HG03520 (cell line): ENCODE measurements around the gene PTPRR.

Experiments used
- ATAC-seq: cut with Tn5 transposase; IDR thresholded peaks from one replicate; pipeline ENCODE4 v1.9.1; 2021; ENCODE audit warnings: mild to moderate bottlenecking, moderate library complexity; ENCODE audit not compliant: unreplicated experiment

PTPRR gene

DNA sequence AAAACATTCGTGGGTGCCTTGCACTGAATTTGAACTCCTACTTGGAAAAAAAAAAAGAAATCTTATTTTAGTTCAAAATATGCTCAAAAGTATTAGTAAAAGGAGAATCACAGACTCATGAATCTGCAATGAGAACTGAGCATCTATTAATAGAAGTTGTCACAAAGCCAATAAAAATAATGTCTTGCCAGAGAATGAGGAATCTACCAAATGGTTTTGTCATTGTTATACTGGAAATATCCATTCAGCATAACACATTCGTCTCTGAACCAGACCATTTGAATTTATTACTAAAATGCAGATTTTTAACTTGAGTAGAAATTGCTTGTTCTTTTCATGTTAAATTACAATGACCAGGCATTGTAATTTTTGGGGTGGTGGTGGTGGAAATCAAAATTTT lies 271.7 kb downstream of the PTPRR start:
- no peak for ATAC-seq

DNA sequence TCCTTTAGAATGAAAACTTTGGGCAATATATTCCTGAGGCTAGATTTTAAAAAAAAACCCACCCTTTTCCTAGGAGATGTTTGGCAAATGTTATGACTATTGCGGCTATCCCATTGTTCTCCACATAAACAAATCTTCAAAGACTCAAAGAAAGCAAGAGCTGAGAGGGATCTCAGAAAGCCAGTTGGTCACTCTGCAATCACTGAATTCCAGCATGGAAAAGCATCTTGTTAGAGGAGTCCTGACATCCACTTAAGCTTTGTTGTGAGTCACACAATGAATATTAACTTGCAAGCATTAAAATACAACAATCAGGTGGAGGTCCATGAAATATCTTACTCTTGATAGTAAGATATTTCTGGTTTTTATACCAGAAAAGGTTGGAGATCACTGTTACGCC lies 272.3 kb downstream of the PTPRR start:
- ATAC-seq, result no peak

DNA sequence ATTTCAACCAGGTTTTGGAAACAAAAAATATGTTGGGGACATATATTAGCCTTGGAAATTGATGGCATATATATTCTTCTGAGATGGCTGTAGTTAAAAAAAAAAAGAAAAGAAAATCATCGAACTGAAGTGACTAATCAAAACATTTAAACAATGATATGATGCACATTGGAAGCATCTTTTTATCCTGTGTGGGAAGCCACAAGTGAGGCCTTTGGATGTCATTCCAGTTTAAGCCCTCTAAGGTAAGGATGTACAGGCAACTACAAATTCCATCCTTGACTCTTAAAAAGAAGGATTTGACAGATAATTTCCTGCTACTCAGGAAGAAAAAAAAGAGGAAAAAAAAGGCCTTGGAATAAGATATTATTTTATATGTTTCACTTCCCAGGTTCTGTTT lies 273.7 kb downstream of the PTPRR start:
- no peak for ATAC-seq

DNA sequence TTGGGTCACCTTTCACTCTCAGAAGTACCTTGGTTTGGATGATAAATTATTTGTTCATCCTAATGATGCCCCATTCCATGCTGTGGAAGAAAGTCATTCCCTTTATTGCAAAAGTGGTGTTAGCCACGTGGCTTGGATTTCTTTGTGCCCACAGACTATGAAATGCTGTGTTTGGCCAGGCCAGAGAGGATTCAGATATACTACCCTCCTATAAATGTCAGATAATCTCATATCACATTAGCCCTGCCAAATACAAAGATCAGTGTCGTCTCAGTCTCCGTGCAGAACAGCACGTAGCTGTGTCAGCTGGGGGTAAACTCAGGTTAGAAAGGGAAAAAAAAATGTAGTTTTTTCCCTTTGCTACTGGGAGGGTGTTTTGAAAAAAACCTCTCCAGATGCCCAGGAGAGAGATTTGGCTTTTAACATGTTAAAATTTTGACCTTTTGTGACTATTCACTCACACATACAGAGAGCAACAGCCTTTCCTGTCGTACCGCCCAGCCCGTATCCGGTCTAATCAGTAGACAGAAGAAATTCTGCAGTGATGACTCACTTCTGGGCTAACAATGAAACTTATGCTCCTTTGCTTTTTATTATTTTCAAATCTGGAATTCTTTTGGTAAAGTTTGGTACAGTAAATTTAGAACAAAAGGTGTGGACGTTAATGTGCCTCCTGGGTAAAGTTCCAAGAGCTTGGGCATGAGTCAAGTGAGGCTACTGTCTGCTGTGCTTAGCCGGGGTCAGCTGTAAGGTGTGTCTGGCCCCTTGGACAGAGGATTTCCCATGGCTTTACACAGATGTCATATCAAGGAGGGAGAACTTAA lies 274.8 kb downstream of the PTPRR start:
- ATAC-seq, result no peak

DNA sequence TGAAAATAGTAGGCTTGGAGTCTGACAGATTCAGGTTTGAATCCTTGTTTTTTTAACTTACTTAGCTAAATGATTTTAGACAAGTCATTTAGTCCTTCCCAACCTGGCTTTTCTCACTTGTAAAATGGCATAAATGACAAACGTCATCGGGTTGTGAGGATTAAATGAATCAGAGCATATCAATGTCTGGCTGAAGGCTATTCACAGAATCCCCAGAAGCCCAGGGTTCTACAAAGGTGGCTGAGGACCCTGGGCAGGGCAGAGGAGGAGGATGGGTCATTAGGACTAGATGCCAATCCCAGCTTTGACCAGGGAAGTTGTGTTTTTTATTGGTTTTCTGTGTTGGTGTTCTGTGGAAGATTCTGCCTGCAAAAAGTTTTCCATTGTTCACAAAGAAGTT lies 275.7 kb downstream of the PTPRR start:
- ATAC-seq, result no peak

DNA sequence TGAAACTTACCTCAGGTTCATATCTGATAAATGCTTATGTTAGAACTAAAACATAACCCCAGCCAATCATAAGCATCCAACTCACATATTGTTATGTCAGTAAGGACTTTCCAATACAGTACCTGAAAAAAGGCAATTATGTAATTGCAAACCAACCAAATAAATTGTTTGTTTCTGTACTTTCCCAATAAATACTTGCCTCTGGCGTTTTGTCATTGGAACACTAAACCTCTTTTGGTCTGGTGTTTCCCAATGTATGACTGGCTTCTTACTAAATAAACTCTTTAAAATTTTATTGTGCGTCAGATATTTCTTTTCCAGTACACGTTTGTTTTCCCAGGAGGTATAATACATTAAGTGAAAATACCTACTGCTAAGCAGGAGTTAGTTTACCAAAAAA lies 276.6 kb downstream of the PTPRR start:
- no peak for ATAC-seq

DNA sequence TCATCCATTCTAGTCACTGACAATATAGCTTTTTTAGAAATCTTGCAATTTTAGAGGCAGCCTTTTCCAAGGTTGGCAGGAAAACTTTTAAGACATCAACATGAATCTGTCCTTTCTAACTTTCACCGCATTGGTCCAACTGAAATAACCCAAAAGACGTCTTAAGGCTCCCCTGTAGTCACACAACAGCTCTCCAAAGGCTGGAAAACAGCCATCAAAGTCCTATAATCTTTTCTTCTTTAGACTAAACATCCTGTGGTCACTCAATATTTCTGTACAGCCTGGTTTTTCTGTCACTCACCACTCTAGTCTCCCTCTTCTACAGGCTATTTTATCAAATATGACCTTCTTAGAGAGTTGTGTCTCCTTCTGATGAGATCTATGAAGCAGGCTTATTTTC lies 278.8 kb downstream of the PTPRR start:
- ATAC-seq, result no peak

DNA sequence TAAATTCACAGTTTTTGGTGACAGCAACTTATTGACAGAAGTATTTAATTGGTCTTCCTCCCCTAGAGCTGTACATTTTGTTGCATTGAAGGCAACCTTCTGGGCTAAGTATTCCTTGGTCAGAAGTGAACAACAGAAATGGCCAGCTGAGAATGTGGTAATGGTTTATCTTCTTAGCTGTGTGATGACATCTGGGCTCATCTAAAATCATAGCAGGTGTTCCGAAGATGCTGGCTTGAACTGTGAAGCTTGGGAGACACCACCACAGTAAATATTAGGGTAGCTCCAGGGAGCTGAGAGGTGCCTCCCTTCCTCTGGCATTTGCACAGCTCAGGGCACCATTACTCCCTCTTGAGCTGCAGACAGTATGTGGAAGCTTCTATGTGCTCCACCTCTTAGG lies 279.6 kb downstream of the PTPRR start:
- ATAC-seq, result no peak

DNA sequence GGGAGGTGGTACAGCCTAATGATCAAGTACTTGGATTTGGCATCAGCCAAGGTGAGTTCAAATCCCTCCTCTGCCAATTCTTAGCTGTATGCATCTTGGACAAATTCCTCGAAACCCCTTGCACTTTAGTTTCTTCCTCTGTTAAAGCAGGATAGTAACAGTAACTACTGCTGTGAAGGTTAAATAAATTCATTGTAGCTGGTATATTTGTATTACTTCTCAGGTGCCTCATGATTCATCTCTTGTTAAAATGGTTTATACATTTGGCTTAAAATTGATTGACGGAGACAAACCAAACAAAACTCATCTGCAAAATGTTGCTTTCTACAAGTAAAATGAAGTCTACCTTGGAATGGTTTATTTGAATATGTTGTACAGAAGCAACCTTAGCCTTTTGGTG lies 281.0 kb downstream of the PTPRR start:
- no peak for ATAC-seq

DNA sequence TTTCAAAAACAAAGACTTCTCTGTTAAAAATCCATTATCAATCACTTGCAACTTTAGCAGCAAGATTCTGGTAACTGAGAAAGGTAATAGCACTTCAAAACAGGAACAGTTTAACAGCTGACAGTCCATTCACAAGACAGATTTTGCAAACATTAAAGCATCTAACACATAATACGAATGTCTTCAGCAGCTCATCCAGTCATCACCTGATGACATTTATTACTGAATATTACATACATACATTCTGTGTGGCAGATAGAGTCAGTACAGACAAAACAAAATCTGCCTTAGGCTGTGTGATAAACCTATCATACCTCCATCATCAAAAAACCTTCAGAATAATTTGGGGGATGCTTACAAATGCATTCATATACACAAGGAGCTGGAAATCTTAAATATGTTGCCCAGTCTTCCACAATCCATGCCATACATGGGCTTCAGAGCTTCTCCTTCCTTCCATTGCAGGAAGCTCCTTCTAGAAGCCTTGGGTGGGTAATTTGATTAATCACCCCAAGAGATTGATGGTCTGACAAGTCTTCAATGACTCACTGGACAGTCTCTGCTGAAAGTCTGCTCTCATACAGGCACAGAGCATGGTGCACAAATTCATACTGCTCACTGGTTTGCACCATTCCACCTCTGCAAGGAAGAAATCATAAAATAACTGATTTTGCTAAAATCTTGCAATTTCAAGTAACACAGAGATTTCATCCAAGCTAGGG lies 281.7 kb downstream of the PTPRR start:
- ATAC-seq, result no peak

DNA sequence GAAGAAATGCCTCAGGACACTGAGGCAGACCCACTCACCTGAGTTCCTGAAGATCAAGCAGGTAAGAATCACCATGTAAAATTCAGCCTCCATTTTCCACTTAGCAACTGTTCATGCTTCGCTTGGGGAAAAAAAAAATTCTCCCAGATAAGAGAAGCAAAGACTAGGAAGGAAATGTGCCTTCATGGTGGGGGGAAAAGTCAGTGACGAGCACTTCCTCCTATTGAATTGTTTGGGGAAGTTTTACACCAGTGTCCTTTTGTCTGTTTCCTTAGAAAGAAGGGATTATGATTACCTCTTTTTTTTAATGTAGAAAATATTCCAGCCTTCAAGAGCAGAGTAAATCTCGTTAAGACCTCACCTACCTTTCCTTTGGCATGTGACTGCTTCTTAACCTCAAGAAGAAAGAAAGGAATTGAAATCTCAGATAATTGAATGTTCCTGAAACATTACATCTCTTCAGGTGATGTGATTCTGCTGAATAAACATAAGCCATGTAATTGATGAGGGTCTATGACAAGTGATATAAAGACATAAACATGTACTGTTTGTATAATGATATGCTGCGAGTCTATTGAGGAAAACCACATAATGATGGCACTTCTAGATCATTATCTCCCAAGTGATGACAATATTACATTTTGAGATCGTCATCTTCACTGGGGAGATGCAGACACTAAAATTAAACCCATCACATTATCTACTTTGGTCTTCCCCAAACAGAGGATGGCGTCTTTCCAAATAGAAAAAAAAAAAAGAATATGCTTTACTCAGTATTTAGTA lies 283.0 kb downstream of the PTPRR start, which contains the start of gene PTPRB:
Gene PTPRB (minus strand): TSS at position 127 of the 783 bp plus-strand sequence. CDS start 34 bp downstream, at position 93.
- ATAC-seq, result no peak

DNA sequence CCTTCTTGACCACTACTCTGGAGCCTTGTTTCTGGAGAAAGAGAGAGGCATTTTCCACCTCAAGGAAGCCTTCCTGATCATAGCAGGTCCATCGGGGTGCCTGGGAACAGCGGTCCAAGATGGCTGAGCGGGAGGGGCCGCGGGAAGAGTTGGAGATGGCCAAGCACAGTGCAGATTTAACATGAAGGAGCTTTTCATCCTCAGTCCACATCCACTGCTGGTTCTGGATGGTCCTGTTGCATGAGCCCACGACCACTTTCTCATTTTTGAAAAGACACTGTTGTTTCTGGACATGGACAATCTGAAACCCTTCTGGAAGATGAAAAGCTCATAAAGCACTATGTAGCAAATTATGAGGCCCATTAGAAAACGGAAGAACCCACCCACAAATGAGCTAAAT lies 284.8 kb downstream of the PTPRR start:
- ATAC-seq, result no peak

DNA sequence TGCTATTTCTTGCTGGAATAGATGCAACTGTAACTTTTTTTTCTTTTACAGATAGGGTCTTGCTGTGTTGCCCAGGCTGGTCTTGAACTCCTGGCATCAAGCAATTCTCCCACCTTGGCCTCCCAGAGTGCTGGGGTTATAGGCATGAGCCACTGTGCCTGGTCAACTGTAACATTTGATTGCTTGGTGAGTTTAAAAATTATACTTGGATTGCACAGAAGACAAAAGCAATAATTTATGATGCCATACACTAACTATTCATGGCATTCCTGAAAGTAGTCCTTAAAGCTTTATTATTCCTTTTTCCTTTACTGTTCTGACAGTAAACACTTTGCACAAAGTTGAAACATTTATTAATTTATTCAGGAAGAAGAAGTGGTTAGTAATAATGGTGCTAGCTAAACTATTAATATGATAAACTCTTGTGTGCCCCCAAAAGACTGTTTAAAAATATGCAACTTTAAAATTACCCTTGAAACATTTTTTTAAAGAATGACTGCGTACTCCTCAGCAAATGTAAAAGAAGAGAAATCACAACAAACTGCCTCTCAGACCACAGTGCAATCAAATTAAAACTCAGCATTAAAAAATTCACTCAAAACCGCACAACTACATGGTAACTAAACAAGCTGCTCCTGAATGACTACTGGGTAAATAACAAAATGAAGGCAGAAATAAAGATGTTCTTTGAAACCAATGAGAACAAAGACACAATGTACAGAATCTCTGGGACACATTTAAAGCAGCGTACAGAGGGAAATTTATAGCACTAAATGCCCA lies 291.6 kb downstream of the PTPRR start:
- ATAC-seq, result no peak

DNA sequence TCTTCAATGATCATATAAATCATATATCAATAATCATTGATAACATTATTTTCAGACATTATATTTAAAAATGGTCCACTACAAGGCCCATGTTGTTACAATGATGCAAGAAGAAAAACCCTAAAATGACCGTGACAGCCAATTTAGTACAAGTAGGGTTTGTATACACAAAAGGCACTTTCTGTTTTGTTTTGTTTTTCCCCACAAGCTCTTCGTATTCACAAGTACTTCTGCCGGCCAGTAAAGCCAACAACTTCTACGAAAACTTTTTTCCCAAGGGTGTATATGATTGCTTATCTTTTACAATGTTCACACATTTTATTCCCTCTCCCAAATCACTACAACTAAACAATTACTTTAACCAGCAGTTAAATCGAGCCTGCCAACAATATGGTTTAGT lies 292.9 kb downstream of the PTPRR start:
- no peak for ATAC-seq

DNA sequence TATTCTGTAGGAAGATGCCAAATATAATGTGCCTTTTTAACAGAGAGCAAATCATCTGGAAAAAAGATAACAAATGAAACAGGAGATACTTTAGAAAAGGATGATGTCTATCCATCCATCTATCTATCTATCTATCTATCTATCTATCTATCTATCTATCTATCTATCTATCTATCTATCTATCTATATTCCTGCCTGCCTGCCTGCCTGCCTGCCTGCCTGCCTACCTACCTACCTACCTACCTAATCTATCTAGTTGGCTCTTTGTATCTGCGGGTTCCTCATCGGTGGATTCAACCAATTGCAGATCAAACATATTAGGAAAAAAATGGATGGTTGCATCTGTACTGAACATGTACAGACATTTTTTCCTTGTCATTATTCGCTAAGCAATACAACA lies 294.4 kb downstream of the PTPRR start:
- no peak for ATAC-seq

DNA sequence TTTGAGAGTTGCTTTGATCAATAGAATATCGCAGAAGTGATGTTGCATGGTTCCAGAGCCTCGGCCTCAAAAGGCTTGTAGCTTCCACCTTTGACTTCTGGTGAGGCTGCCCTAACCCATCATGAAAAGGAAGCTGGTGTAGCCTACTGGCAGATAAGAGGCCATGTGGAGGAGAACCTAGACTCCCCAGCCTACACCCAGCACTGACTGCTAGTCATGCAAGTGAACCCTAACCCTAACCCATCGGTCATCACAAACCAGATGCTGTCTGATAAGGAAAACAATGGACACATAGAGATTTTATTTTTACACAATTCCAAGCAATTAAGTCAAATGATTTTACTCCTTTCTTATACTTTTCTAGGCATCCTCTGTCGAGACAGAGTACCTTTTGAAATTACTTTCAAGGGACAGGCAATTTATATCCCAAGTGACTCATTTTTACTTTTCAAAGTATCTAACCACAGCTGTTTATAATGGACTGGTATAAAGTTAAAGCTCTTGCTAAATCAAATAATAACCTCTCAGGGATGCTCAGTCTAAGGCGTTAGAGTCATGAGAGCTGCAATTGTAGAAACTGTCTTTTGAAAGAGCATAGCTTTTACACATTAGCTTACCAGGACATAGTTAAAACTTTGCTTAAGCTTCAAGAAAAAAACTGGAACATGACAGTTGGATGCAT lies 300.9 kb downstream of the PTPRR start:
- ATAC-seq, result no peak

DNA sequence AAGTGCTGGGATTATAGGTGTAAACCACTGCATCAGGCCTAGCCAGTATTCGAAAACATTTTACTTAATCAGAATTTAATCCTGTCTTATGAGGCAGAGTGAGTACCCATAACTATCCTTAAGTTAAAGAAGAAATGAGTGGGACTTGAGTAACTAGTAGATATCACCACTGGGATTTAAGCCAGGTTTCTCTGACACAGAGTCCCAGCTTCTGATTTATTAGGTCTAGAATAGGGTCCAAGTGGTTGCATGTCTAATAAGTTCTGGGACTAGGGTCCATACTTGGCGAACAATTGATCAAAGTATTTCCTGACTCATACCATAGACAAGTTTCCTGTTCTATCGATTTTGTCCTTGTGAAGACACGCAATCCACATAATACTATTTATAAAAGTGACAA lies 302.2 kb downstream of the PTPRR start:
- no peak for ATAC-seq

DNA sequence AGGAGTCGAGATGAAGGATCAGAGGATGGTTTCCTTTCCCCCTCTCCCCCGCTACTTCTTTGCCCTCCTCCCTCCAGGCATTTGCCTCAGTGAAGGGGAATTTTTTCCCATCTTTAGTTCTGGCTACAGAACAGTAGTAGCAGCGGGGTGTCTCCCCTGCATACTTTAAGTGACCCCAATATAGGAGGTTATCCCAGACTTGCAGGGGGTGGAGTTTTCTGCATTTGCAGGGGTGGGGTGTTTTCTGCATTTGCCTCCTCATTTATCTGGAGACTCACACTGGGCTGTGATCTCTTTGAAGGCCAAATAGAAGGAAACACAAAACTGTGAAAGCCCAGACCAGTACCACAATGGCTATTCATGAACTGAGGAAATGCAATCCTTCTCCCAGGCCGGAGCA lies 303.1 kb downstream of the PTPRR start:
- ATAC-seq, result no peak

DNA sequence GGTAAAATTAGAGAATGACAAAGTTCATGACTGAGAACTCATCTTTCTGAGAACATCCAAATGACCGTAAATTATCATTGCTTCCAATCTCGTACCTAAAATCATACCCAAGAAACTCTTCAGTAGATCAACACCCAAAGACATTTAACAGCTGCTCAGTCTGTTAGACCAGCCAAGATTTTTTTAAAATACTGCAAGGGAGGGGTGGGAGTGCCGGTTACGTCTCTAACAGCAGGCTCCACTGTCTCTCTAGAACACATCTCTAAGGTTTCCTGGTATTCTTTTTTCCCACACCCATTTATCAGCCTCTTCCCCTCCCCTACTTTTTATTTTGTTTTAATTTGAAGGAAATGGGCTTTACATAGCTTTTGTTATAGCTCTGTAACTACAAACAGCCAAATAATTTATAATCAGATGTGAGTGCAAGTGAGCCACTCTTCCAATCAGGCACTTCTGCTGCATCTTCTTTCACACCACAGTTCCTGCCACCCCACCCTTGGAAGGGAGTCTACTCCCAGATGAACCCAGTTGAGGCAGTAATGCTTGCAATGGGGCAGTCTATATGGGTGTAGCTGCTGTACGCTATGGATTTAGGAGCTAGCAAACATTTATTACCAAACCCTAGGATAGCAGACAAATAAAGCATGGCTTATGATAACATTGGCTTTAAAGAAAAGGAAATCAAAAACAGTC lies 305.2 kb downstream of the PTPRR start:
- no peak for ATAC-seq
